Adrenal gland (tissue), 5 donors: ENCODE data around the gene CDC42EP1.

ENCODE experiments used
- POLR2A ChIP-seq, 2 donors: fragments of 450-650 bp; IDR thresholded peaks; one replicate each; pipeline ENCODE4 v1.6.1; 2017; ENCODE audit warnings: antibody characterized with exemption in 2 of 2, mild to moderate bottlenecking in 2 of 2, moderate library complexity in 1 of 2
- TF ChIP-seq, protein P1 (sequence below), 6 experiments: fragments of 450-650 bp in 4 of 6; fragments of 200-600 bp in 2 of 6; sonication (generic) in 1 of 6; IDR thresholded peaks; 1 replicate in 5 of 6; 2 replicates in 1 of 6; pipeline versions ENCODE4 v1.5.1 to v1.8.0; 2016 to 2021; ENCODE audit warnings: antibody characterized with exemption in 6 of 6, mild to moderate bottlenecking in 2 of 6, moderate library complexity in 1 of 6
- donor health status: DM: no; HTN: no; CAD: no.

GRCh38 chr22:37611207-37611606, 50.9 kb downstream of the CDC42EP1 start:
- TF ChIP-seq, protein P1, sequence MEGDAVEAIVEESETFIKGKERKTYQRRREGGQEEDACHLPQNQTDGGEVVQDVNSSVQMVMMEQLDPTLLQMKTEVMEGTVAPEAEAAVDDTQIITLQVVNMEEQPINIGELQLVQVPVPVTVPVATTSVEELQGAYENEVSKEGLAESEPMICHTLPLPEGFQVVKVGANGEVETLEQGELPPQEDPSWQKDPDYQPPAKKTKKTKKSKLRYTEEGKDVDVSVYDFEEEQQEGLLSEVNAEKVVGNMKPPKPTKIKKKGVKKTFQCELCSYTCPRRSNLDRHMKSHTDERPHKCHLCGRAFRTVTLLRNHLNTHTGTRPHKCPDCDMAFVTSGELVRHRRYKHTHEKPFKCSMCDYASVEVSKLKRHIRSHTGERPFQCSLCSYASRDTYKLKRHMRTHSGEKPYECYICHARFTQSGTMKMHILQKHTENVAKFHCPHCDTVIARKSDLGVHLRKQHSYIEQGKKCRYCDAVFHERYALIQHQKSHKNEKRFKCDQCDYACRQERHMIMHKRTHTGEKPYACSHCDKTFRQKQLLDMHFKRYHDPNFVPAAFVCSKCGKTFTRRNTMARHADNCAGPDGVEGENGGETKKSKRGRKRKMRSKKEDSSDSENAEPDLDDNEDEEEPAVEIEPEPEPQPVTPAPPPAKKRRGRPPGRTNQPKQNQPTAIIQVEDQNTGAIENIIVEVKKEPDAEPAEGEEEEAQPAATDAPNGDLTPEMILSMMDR (IDR thresholded peaks at IDR 0.05) = no peak
- no peak for TF ChIP-seq POLR2A (IDR thresholded peaks at IDR 0.05)
